ENCODE data around the gene OR8G1.

The OR8G1 gene

DNA sequence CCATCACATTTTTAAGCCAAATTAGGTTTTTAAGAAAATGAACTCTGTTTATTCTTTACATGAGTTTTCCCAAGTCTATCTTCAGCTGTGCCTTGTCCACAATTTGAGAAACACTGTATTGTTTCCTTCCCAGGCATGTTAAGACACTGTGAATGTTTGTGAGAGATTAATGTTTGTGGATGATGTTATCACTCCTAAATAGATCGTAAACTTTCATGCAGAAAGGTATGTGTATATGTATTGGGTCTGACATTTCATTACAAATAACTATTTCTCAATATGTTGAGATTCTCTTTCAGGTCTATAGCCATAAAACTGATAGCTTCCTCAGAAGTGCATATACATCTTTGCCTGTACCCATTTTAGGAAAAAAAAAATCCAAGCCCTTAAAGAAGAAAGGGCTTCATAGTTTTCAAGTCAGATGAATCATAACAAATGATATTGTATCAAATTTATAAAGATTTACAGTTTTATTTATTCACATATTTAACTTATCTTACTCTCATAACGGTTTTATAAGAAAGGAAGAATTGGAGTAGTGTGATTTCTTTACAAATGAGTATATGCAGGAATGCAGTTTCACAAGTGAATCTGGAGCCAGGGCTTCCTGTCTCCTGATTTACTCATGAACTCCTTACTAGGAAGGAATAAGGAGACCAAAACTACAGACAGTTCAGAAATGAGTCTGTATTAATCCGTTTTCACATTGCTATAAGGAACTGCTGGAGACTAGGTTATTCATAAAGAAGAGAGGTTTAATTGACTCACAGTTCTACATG lies 61.6 kb downstream of the OR8G1 start:
- TF ChIP-seq, protein P1, sequence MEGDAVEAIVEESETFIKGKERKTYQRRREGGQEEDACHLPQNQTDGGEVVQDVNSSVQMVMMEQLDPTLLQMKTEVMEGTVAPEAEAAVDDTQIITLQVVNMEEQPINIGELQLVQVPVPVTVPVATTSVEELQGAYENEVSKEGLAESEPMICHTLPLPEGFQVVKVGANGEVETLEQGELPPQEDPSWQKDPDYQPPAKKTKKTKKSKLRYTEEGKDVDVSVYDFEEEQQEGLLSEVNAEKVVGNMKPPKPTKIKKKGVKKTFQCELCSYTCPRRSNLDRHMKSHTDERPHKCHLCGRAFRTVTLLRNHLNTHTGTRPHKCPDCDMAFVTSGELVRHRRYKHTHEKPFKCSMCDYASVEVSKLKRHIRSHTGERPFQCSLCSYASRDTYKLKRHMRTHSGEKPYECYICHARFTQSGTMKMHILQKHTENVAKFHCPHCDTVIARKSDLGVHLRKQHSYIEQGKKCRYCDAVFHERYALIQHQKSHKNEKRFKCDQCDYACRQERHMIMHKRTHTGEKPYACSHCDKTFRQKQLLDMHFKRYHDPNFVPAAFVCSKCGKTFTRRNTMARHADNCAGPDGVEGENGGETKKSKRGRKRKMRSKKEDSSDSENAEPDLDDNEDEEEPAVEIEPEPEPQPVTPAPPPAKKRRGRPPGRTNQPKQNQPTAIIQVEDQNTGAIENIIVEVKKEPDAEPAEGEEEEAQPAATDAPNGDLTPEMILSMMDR (IDR thresholded peaks at IDR 0.05; ENCODE audit: low read depth, low read length, missing control alignments), result no peak
- no peak overlapping the region for H3K4me3 ChIP-seq (ENCODE audit: low read depth, low read length)
- no peak for DNase-seq (ENCODE audit: low read depth)

Data from GM12864 (cell line).